Breast epithelium (tissue), 4 donors: ENCODE data around the gene CAMK4. TPM values are rescaled to one million over a fixed set of nuclear protein-coding genes. Genes with fewer than 3 reads are reported as not detected.

Experiments used
- DNase-seq, 2 donors: peaks; one replicate each; pipeline ENCODE4 v3.0.0-alpha.2; 2019; ENCODE audit warnings: low spot score in 2 of 2
- H3K27ac ChIP-seq, 2 donors: fragments of 200-600 bp; sonication (generic) in 1 of 2; one replicate each; pipeline ENCODE4 v1.5.1; 2016 to 2019; ENCODE audit warnings: mild to moderate bottlenecking in 1 of 2
- H3K27me3 ChIP-seq, 2 donors: fragments of 200-600 bp; sonication (generic) in 1 of 2; one replicate each; pipeline versions ENCODE4 v1.5.1 to v1.6.0; 2017 to 2019; ENCODE audit warnings: control low read depth in 1 of 2, mild to moderate bottlenecking in 1 of 2
- H3K36me3 ChIP-seq: fragments of 200-600 bp; one replicate; pipeline ENCODE4 v1.5.1; 2019
- H3K4me1 ChIP-seq, 2 donors: fragments of 200-600 bp; sonication (generic); one replicate each; pipeline ENCODE4 v1.5.1; 2016 to 2019; ENCODE audit warnings: control low read depth in 1 of 2
- H3K4me3 ChIP-seq, 3 donors: fragments of 200-600 bp; sonication (generic); 1 replicate in 2 of 3; 2 replicates in 1 of 3; pipeline ENCODE4 v1.5.1; 2016 to 2019; ENCODE audit warnings: mild to moderate bottlenecking in 3 of 3, moderate library complexity in 2 of 3
- H3K9me3 ChIP-seq, 2 donors: fragments of 200-600 bp; sonication (generic) in 1 of 2; one replicate each; pipeline ENCODE4 v1.5.1; 2016 to 2019; ENCODE audit warnings: control low read depth in 1 of 2
- POLR2A ChIP-seq: fragments of 450-650 bp; IDR thresholded peaks from one replicate; pipeline ENCODE4 v1.6.1; 2016; ENCODE audit warnings: antibody characterized with exemption, mild to moderate bottlenecking, moderate library complexity
- POLR2AphosphoS5 ChIP-seq, 3 donors: sonication (generic); formaldehyde crosslinking; IDR thresholded peaks; one replicate each; pipeline ENCODE4 v1.6.1; 2017; ENCODE audit warnings: antibody characterized with exemption in 3 of 3
- intact Hi-C: fragments of 100-400 bp; cut with DNase I; formaldehyde crosslinking; loops from one replicate; pipeline ENCODE4 v1.15.1; 2023; ENCODE audit warnings: low total_unique reads
- total RNA-seq, 3 donors: library from RNA; depleted of rRNA; stranded (reverse); fragments of >200 nt; gene quantifications; one replicate each; pipeline ENCODE4 v1.1.0, GENCODE V29; 2016
- TF ChIP-seq, protein P1 (sequence below), 3 donors: fragments of 450-650 bp; IDR thresholded peaks; one replicate each; pipeline ENCODE4 v1.5.1; 2016 to 2017; ENCODE audit warnings: antibody characterized with exemption in 3 of 3, mild to moderate bottlenecking in 3 of 3, moderate library complexity in 3 of 3

CAMK4 gene
- total RNA-seq, 3 donors from 2014 or later = 0.98 to 1.5 (median 1.4) TPM

- H3K4me1 ChIP-seq = no peaks in the 10 kb centered on the region
- TF ChIP-seq, protein P1, sequence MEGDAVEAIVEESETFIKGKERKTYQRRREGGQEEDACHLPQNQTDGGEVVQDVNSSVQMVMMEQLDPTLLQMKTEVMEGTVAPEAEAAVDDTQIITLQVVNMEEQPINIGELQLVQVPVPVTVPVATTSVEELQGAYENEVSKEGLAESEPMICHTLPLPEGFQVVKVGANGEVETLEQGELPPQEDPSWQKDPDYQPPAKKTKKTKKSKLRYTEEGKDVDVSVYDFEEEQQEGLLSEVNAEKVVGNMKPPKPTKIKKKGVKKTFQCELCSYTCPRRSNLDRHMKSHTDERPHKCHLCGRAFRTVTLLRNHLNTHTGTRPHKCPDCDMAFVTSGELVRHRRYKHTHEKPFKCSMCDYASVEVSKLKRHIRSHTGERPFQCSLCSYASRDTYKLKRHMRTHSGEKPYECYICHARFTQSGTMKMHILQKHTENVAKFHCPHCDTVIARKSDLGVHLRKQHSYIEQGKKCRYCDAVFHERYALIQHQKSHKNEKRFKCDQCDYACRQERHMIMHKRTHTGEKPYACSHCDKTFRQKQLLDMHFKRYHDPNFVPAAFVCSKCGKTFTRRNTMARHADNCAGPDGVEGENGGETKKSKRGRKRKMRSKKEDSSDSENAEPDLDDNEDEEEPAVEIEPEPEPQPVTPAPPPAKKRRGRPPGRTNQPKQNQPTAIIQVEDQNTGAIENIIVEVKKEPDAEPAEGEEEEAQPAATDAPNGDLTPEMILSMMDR (IDR thresholded peaks at IDR 0.05) = no peak
- no peak for TF ChIP-seq POLR2A
- no peak for TF ChIP-seq POLR2AphosphoS5 (IDR thresholded peaks at IDR 0.05)
- intact Hi-C loops = no loop called here
- H3K27me3 ChIP-seq = no peaks in the 10 kb centered on the region
- peaks cover 0 to 10% of the 10 kb centered on the region in 2 donors for H3K9me3 ChIP-seq
- no peaks in the 10 kb centered on the region for H3K36me3 ChIP-seq
- DNase-seq = no peak
- no peak overlapping the region for H3K4me3 ChIP-seq
- no peak overlapping the region for H3K27ac ChIP-seq
These were observed 187.1 kb downstream of the CAMK4 start for GRCh38 chr5:111411301-111411700.

- Histone ChIP-seq H3K27ac (no peak overlapping the region), H3K4me3 (no peak overlapping the region), H3K4me1 (no peaks in the 10 kb centered on the region), H3K9me3 (peaks cover 0 to 10% of the 10 kb centered on the region in 2 donors), H3K27me3 (no peaks in the 10 kb centered on the region), H3K36me3 (no peaks in the 10 kb centered on the region)
- DNase-seq = no peak
- TF ChIP-seq, protein P1 (IDR thresholded peaks at IDR 0.05) = no peak
- TF ChIP-seq POLR2AphosphoS5 (IDR thresholded peaks at IDR 0.05) (no peak), POLR2A (no peak)
- intact Hi-C loops = no loop called here
These were observed 188.4 kb downstream of the CAMK4 start for GRCh38 chr5:111412593-111412992.

- Histone ChIP-seq H3K4me3 (no peak overlapping the region), H3K27me3 (no peaks in the 10 kb centered on the region), H3K27ac (no peak overlapping the region), H3K36me3 (no peaks in the 10 kb centered on the region), H3K4me1 (no peaks in the 10 kb centered on the region), H3K9me3 (no peaks in the 10 kb centered on the region)
- TF ChIP-seq POLR2A (no peak), POLR2AphosphoS5 (IDR thresholded peaks at IDR 0.05) (no peak)
- TF ChIP-seq, protein P1 (IDR thresholded peaks at IDR 0.05) = no peak
- DNase-seq = no peak
- intact Hi-C loops = no loop called here
These were observed 190.9 kb downstream of the CAMK4 start for GRCh38 chr5:111415053-111415452.

- intact Hi-C loops = no loop called here
- no peak for TF ChIP-seq POLR2A
- TF ChIP-seq POLR2AphosphoS5 (IDR thresholded peaks at IDR 0.05) = no peak
- no peaks in the 10 kb centered on the region for H3K4me1 ChIP-seq
- H3K27ac ChIP-seq = no peak overlapping the region
- H3K9me3 ChIP-seq = no peaks in the 10 kb centered on the region
- no peak for DNase-seq
- H3K36me3 ChIP-seq = no peaks in the 10 kb centered on the region
- no peaks in the 10 kb centered on the region for H3K27me3 ChIP-seq
- H3K4me3 ChIP-seq = no peak overlapping the region
These were observed 198.1 kb downstream of the CAMK4 start for GRCh38 chr5:111422245-111422644.

- no peak for DNase-seq
- TF ChIP-seq, protein P1 (IDR thresholded peaks at IDR 0.05) = no peak
- no peak for TF ChIP-seq POLR2AphosphoS5 (IDR thresholded peaks at IDR 0.05)
- no peak for TF ChIP-seq POLR2A
- Histone ChIP-seq H3K4me3 (no peak overlapping the region), H3K4me1 (no peaks in the 10 kb centered on the region), H3K36me3 (no peaks in the 10 kb centered on the region), H3K27me3 (no peaks in the 10 kb centered on the region), H3K9me3 (peaks cover 0 to 2% of the 10 kb centered on the region in 2 donors), H3K27ac (no peak overlapping the region)
- intact Hi-C loops = no loop called here
These were observed 198.8 kb downstream of the CAMK4 start for GRCh38 chr5:111422747-111423720.
